Caco-2 (cell line): ENCODE measurements around the gene ARNT2. TPM values are rescaled to one million over a fixed set of nuclear protein-coding genes. Genes with fewer than 3 reads are reported as not detected.

Source experiments
- BruUV-seq: library from RNA; stranded (reverse); fragments of 400-500 nt; replicated peaks from 2 replicates; lab custom pipeline; 2021; lab: Mats Ljungman, UMichigan
- CTCF ChIA-PET: fragments of 300-600 bp; sonication (Branson Sonifier 250); formaldehyde crosslinking; loops from one replicate; lab custom pipeline; 2022; ENCODE audit warnings: antibody characterized with exemption; lab: Charles Lee
- POLR2A ChIA-PET: fragments of 300-600 bp; sonication (Branson Sonifier 250); formaldehyde crosslinking; loops from one replicate; lab custom pipeline; 2022; ENCODE audit warnings: antibody characterized with exemption; lab: Charles Lee
- DNase-seq, 2 experiments: peaks; one replicate each; pipeline versions ENCODE4 v3.0.0 to v3.0.0-alpha.2; 2020 to 2022
- H3K27me3 ChIP-seq: replicated peaks from 2 replicates; pipeline ENCODE4 v1.6.0; 2011; ENCODE audit warnings: low read length; ENCODE audit not compliant: control insufficient read depth, insufficient read depth
- H3K36me3 ChIP-seq: 2 replicates; pipeline ENCODE4 v1.5.1; 2011; ENCODE audit warnings: low read length; ENCODE audit not compliant: control insufficient read depth, insufficient read depth
- H3K4me1 ChIP-seq: fragments of 250-450 bp; sonication (Bioruptor Pico); 2 replicates; pipeline ENCODE4 v1.5.1; 2020; ENCODE audit warnings: mild to moderate bottlenecking
- H3K4me3 ChIP-seq: 2 replicates; pipeline ENCODE4 v1.5.1; 2011; ENCODE audit warnings: low read depth, mild to moderate bottlenecking, control low read depth, low read length
- H3K9me3 ChIP-seq: fragments of 250-450 bp; sonication (Bioruptor Pico); 2 replicates; pipeline ENCODE4 v1.5.1; 2020; ENCODE audit warnings: mild to moderate bottlenecking, moderate library complexity
- H3K27ac Mint-ChIP-seq: one replicate; pipeline ENCODE4 v1.8.0; 2022; ENCODE audit warnings: mixed read lengths; ENCODE audit not compliant: unreplicated experiment
- H3K27me3 Mint-ChIP-seq: one replicate; pipeline ENCODE4 v1.8.0; 2022; ENCODE audit warnings: mixed read lengths; ENCODE audit not compliant: insufficient read depth, unreplicated experiment
- H3K36me3 Mint-ChIP-seq: one replicate; pipeline ENCODE4 v1.8.0; 2022; ENCODE audit warnings: mild to moderate bottlenecking, mixed read lengths; ENCODE audit not compliant: insufficient read depth, unreplicated experiment
- H3K4me1 Mint-ChIP-seq: one replicate; pipeline ENCODE4 v1.8.0; 2022; ENCODE audit warnings: low read depth, mixed read lengths; ENCODE audit not compliant: unreplicated experiment
- H3K4me3 Mint-ChIP-seq: one replicate; pipeline ENCODE4 v1.8.0; 2022; ENCODE audit warnings: mild to moderate bottlenecking, moderate library complexity, mixed read lengths; ENCODE audit not compliant: unreplicated experiment
- H3K9me3 Mint-ChIP-seq: one replicate; pipeline ENCODE4 v1.8.0; 2022; ENCODE audit warnings: mixed read lengths; ENCODE audit not compliant: unreplicated experiment
- intact Hi-C: fragments of 100-400 bp; cut with micrococcal nuclease; formaldehyde crosslinking; loops from one replicate; pipeline ENCODE4 v1.10.0; 2022; ENCODE audit not compliant: unreplicated experiment
- total RNA-seq: library from RNA; stranded (reverse); gene quantifications from 2 replicates; pipeline ENCODE4 v1.2.3, GENCODE V29; 2022
- TF ChIP-seq, protein P1 (sequence below), 2 experiments: fragments of 200-600 bp in 1 of 2; IDR thresholded peaks; 1 replicate in 1 of 2; 2 replicates in 1 of 2; pipeline versions ENCODE4 v1.5.1 to v1.8.0; 2011 to 2022; ENCODE audit warnings: antibody characterized with exemption in 1 of 2, control low read depth in 1 of 2, inconsistent platforms in 1 of 2, low read depth in 1 of 2, low read length in 1 of 2, mild to moderate bottlenecking in 1 of 2, moderate library complexity in 1 of 2; ENCODE audit not compliant: insufficient read depth in 1 of 2, severe bottlenecking in 1 of 2, unreplicated experiment in 1 of 2

Gene ARNT2
- total RNA-seq, 1 experiment from 2014 or later: 0.23 TPM

GRCh38 chr15:80612118-80612823, 208.1 kb downstream of the ARNT2 start:
- Mint-ChIP-seq H3K4me1 (no peaks in the 10 kb centered on the region), H3K9me3 (no peaks in the 10 kb centered on the region), H3K36me3 (no peaks in the 10 kb centered on the region), H3K4me3 (no peak overlapping the region), H3K27ac (no peak overlapping the region), H3K27me3 (peaks cover 8% of the 10 kb centered on the region)
- no peaks in the 10 kb centered on the region for H3K27me3 ChIP-seq
- no peaks in the 10 kb centered on the region for H3K4me1 ChIP-seq
- no peak for DNase-seq
- no TSS peak for BruUV-seq
- ChIA-PET POLR2A (no interaction called here), CTCF (no interaction called here)
- H3K4me3 ChIP-seq: no peak overlapping the region
- no peaks in the 10 kb centered on the region for H3K36me3 ChIP-seq
- H3K9me3 ChIP-seq: no peaks in the 10 kb centered on the region
- TF ChIP-seq, protein P1, sequence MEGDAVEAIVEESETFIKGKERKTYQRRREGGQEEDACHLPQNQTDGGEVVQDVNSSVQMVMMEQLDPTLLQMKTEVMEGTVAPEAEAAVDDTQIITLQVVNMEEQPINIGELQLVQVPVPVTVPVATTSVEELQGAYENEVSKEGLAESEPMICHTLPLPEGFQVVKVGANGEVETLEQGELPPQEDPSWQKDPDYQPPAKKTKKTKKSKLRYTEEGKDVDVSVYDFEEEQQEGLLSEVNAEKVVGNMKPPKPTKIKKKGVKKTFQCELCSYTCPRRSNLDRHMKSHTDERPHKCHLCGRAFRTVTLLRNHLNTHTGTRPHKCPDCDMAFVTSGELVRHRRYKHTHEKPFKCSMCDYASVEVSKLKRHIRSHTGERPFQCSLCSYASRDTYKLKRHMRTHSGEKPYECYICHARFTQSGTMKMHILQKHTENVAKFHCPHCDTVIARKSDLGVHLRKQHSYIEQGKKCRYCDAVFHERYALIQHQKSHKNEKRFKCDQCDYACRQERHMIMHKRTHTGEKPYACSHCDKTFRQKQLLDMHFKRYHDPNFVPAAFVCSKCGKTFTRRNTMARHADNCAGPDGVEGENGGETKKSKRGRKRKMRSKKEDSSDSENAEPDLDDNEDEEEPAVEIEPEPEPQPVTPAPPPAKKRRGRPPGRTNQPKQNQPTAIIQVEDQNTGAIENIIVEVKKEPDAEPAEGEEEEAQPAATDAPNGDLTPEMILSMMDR (IDR thresholded peaks at IDR 0.05; ENCODE audit: insufficient read depth in 1 of 2, low read depth in 1 of 2, low read length in 1 of 2, severe bottlenecking in 1 of 2, unreplicated experiment in 1 of 2): no peak
- intact Hi-C loops: no loop called here

DNA sequence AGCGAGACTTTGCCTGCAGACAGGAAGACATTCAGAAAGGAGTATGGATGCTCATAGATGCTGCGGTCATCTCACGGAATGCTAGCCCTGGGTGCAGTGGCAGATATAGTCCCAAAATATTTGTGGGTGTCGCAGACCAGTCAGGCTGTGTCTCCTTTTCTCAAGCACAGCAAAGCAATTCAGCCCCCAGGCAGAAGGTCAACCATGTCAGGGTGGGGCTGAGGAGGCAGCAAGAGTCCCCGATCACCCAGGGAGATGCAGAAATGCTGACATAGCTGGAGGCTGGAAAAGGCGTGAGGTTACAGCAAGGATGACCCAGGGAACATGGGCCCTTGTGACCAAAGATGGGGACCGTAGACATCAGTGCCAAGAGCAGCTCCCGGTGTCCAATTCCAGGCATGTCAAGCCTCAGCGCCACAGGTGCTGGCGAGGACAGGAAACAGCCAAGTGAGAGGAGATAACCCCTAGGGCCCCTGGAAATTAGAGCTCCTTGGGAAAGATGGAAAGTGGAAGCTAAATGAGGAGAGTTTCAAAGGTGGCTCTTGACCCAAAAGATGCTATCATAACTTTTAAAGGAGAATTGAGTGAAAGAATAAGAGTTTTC, 209.7 kb downstream of the ARNT2 start:
- POLR2A ChIA-PET: no interaction called here
- Histone ChIP-seq H3K27me3 (no peaks in the 10 kb centered on the region), H3K36me3 (no peaks in the 10 kb centered on the region), H3K9me3 (no peaks in the 10 kb centered on the region), H3K4me1 (no peaks in the 10 kb centered on the region), H3K4me3 (no peak overlapping the region)
- no peaks in the 10 kb centered on the region for H3K9me3 Mint-ChIP-seq
- no peaks in the 10 kb centered on the region for H3K4me1 Mint-ChIP-seq
- H3K4me3 Mint-ChIP-seq: no peak overlapping the region
- intact Hi-C loops: no loop called here
- DNase-seq: no peak
- BruUV-seq: no TSS peak
- CTCF ChIA-PET: no interaction called here
- no peak overlapping the region for H3K27ac Mint-ChIP-seq
- peaks cover 8% of the 10 kb centered on the region for H3K27me3 Mint-ChIP-seq
- TF ChIP-seq, protein P1 (IDR thresholded peaks at IDR 0.05; ENCODE audit: insufficient read depth in 1 of 2, low read depth in 1 of 2, low read length in 1 of 2, severe bottlenecking in 1 of 2, unreplicated experiment in 1 of 2): no peak
- H3K36me3 Mint-ChIP-seq: no peaks in the 10 kb centered on the region

DNA sequence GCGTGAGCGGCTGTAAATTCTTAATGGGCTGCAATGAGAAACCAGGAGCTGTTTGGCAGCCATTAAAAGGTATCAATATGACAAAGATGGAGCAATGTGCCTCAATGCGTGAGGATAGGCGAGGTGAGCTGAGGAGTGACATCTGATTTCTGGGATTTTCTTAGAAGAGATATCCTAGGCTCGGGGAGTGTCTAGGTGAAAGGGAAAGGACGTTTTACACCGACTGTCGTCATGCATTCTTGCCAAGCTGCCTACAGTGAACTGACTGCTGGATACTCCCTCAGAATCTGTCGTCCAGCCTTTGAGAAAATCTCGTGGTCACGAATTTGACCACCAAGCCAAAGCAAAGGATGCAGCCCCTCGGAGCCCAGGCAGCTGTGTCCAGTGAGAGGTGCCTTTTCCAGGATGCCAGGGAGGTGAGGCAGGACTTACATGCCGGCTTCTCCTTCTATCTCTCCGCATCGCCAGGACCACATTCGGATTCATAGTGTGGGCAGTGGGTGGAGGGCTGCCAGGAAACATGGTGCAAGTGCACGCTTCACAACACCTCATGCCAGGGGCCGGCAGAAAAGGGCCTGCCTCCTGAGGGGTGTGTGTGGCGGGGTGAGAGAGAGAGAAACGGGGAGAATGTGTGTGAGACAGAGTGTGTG, 210.7 kb downstream of the ARNT2 start:
- H3K4me3 ChIP-seq: no peak overlapping the region
- TF ChIP-seq, protein P1 (IDR thresholded peaks at IDR 0.05; ENCODE audit: insufficient read depth in 1 of 2, low read depth in 1 of 2, low read length in 1 of 2, severe bottlenecking in 1 of 2, unreplicated experiment in 1 of 2): no peak
- H3K27me3 ChIP-seq: no peaks in the 10 kb centered on the region
- ChIA-PET CTCF (no interaction called here), POLR2A (no interaction called here)
- DNase-seq: no peak
- H3K36me3 ChIP-seq: no peaks in the 10 kb centered on the region
- H3K9me3 Mint-ChIP-seq: no peaks in the 10 kb centered on the region
- H3K36me3 Mint-ChIP-seq: no peaks in the 10 kb centered on the region
- H3K27me3 Mint-ChIP-seq: peaks cover 10% of the 10 kb centered on the region
- no TSS peak for BruUV-seq
- no peaks in the 10 kb centered on the region for H3K9me3 ChIP-seq
- no peak overlapping the region for H3K27ac Mint-ChIP-seq
- intact Hi-C loops: no loop called here
- no peaks in the 10 kb centered on the region for H3K4me1 Mint-ChIP-seq
- H3K4me1 ChIP-seq: no peaks in the 10 kb centered on the region
- H3K4me3 Mint-ChIP-seq: no peak overlapping the region
